Activated CD8-positive, alpha-beta memory T cell treated with anti-CD3 and anti-CD28 coated beads for 1 hour (primary cell): ENCODE data around the gene IKZF4.
A peak's percentile ranks its signal among the peaks of the same experiment; 100 is the strongest.
"Not testable (repeated sequence)": the region's sequence is repeated elsewhere in the genome, so short reads cannot be mapped to it uniquely, and the experiment has no call there.

ENCODE experiments used
- DNase-seq, 2 donors: peaks; one replicate each; pipeline ENCODE4 v3.0.0-alpha.2; 2020; ENCODE audit warnings: low read depth in 1 of 2; ENCODE audit errors: extremely low read depth in 1 of 2

IKZF4 gene

DNA sequence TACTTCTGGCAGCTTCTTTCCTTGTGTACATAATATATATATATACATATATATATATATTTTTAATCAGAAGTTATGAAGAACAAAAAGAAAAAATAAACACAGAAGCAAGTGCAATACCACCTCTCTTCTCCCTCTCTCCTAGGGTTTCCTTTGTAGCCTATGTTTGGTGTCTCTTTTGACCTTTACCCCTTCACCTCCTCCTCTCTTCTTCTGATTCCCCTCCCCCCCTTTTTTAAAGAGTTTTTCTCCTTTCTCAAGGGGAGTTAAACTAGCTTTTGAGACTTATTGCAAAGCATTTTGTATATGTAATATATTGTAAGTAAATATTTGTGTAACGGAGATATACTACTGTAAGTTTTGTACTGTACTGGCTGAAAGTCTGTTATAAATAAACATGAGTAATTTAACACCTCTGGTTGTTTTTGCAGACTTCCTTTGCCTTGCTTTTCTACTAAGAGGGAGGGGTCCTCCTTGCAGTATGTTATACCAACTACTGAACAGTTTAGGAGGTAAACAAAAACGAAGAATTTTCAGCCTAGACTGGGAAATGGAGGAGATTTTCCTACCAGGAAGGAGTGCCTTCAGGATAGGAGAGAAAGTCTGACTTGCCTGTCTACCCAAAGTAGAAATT, 17.3 kb downstream of the IKZF4 start:
- no peak for DNase-seq

- DNase-seq: no peak
Observed at GRCh38 chr12:56040151-56040550, 19.3 kb downstream of the IKZF4 start.

GRCh38 chr12:56040963-56041551, 20.2 kb downstream of the IKZF4 start:
- DNase-seq: no peak

- peak; percentile 77 to 83 for DNase-seq
Observed at GRCh38 chr12:56041552-56042429, 20.9 kb downstream of the IKZF4 start, which contains the start of gene RPS26. TSS of gene RPS26 (plus strand) at chr12:56041918. CDS start at chr12:56042167, 249 bp downstream.

DNA sequence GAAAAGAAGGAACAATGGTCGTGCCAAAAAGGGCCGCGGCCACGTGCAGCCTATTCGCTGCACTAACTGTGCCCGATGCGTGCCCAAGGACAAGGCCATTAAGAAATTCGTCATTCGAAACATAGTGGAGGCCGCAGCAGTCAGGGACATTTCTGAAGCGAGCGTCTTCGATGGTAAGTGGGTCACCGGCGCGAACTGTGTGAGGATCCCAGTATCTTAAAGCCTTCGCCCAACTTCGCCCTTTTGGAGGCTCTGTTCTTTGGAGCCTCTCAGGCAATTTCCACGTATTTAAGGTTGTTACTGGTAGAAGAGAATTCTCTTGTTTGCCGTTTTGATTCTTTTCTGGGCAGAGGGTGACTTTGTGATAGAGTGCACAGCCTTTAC, 21.6 kb downstream of the IKZF4 start:
- DNase-seq: not testable (repeated sequence)

DNA sequence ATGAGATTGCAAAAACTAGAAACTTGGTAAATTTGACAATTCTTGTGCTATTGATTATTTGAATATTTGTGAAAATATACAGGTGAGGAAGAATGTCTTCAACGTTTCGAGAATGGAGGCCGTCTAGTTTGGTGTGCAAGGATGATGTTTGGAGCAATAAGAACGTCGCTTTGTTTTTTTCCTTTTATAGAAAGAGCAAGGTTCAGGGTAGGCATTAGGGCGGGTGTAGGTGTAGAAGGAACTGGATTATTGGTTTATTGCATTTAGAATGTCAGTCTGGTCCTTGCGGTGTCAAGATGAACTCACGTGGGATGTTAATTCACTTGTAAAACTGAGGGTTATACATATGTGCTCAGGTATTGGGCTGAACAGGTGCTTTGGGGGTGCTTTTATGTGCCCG, 22.0 kb downstream of the IKZF4 start:
- DNase-seq: no peak

- no peak for DNase-seq
Observed at GRCh38 chr12:56046027-56046780, 25.4 kb downstream of the IKZF4 start.

GRCh38 chr12:56053407-56053893, 32.6 kb downstream of the IKZF4 start:
- no peak for DNase-seq

DNA sequence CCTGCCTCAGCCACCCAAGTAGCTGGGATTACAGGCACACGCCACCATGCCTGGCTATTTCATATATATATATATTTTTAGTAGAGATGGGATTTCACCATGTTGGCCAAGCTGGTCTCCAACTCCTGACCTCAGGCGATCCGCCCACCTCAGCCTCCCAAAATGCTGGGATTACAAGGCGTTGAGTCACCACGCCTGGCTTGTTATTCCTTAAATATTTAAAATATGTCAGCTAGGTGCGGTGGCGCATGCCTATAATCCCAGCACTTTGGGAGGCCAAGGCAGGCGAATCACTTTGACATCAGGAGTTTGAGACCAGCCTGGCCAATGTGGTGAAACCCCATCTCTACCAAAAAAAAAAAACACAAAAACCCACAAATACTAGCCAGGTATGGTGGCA, 39.1 kb downstream of the IKZF4 start:
- not testable (repeated sequence) for DNase-seq

- DNase-seq: no peak
Observed at GRCh38 chr12:56061982-56062381, 41.1 kb downstream of the IKZF4 start.

GRCh38 chr12:56062996-56063395, 42.2 kb downstream of the IKZF4 start:
- DNase-seq: no peak

DNA sequence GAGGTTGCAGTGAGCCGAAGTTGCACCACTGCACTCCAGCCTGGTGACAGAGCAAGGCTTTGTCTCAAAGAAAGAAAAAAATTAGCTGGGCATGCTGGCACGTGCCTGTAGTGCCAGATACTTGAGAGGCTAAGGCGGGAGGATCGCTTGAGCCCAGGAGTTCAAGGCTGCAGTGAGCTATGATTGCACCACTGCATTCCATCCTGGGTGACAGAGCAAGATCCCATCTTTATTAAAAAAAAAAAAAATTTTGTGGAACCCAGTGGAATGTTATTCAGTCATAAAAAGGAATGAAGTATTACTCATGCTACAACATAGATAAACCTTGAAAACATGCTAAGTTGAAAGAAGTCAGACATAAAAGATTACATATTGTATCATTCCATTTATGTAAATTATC, 50.8 kb downstream of the IKZF4 start:
- no peak for DNase-seq

DNA sequence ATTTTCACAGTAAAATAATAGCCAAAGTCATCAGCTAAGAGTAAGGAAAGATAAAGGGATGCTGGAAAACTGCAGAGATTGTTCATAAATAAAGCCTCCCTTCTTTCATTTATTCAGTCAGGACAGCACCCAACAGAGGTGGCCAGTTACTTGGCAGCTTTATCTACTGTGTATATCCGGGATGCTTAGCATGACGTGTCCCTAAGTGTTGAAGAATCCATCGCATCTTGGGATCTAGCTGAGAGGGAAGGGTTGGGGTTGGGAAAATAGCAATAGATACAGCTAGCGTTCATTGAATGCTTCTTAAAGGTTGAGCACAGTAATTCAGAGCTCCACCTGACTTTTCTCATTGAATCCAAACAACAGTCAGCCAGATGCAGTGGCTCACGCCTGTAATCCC, 53.6 kb downstream of the IKZF4 start:
- DNase-seq: no peak

DNA sequence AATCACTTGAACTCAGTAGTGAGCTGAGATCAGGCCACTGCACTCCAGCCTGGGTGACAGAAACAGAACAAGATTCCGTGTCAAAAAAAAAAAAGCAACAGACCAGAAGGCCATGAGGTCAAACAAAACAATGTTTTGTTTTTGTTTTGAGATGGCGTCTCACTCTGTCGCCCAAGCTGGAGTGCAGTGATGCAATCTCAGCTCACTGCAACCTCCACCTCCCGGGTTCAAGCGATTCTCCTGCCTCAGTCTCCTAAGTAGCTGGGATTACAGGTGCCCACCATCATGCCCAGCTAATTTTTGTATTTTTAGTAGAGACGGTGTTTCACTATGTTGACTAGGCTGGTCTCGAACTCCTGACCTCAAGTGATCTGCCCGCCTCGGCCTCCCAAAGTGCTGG, 57.1 kb downstream of the IKZF4 start:
- not testable (repeated sequence) for DNase-seq

DNA sequence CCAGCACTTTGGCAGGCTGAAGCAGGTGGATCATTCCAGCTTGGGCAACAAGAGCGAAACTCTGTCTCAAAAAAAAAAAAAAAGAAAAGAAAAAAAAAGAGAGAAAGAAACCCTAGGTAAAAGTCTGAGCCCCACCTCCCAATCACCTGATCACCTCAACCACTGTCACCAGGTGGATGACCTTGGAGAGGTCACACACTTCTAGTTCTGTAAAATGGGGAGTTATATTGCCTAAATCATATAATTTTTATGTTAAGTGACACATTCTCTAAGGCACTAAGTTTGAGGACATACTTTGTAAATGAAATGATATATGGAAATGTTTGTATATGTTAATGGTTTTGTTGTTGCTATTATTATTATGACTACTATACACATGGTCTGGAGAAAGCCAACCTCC, 57.6 kb downstream of the IKZF4 start:
- DNase-seq: no peak

DNA sequence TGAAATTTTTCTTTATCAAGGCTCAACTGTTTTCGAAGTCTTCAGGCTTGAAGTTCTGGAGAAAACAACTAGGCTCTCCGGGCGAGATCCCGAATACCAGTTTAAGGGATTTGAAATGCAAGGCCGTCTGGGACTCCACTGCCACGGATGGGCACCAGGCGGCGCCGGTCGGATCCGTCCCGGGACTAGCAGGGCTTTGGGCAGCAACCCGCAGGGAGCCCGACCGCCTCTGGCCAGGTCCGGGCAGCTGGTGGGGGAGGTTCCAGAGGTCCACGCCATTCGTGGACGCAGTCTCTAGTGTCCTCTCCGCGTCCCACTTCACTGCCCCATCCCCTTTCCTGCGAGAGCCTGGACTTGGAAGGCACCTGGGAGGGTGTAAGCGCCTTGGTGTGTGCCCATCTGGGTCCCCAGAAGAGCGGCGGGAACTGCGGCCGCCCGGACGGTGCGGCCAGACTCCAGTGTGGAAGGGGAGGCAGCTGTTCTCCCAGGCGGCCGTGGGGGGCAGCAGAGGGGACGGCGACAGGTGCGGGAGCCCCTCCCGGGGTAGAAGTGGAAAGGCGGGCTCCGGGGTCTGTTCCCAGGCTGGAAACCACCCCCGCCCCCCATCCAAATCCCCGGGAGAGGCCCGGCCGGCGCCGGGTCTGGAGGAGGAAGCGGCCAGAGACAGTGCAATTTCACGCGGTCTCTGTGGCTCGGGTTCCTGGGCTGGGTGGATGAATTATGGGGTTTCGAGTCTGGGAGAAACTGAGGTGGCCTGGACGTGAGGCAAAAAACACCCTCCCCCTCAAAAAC, 58.3 kb downstream of the IKZF4 start:
- DNase-seq: peak in 1 of 2 donors; percentile 38

- DNase-seq: peak; percentile 28 to 44
Observed at GRCh38 chr12:56079723-56080555, 59.1 kb downstream of the IKZF4 start, which contains the start of gene ERBB3. TSS of gene ERBB3 (plus strand) at chr12:56080165. CDS start at chr12:56080301, 136 bp downstream.

DNA sequence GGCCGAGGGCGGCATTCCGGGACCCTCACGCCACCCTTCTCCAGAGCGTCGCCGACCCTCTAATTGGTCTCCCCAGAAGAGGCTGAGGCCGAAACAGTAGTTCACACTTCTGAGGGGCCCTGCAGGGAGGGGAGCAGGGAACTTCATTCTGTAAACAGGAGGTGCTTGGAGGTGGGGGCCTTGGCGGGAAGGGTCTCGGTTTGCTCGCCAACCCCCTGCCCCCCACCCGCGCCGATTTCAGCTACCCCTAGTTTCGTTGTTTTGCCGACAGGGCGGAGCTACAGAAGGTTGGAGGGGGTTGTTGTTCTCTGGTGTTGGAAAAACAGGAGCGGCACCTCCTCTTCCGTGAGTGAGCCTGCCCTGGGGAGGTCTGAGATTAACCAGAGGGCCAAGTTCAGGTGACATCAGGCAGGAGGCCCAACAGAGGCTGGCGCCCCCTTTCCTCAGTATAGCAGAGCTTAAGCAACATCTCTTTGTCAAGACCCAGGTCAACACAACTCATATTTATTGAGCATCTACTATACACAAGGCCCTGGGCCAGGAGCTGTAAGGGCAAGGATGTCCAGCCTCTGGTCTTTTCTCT, 59.8 kb downstream of the IKZF4 start:
- no peak for DNase-seq
